Measurements from ENCODE around the gene BID.

- TF ChIP-seq CTCF (conservative IDR thresholded peaks at IDR 0.05; ENCODE audit: low read length) = no peak
- no peak for TF ChIP-seq EZH2phosphoT487 (IDR thresholded peaks at IDR 0.05; ENCODE audit: borderline replicate concordance, low read depth, low read length)
These were observed at the start of gene BID for GRCh38 chr22:17774206-17774925.

Data from OCI-LY7 (cell line).